ENCODE data around the gene WDR1. TPM values are rescaled to one million over a fixed set of nuclear protein-coding genes. Genes with fewer than 3 reads are reported as not detected.

The WDR1 gene
- total RNA-seq, 3 donors from 2014 or later (not counting 1 experiment from before 2014, with no cell fraction given): 411 to 477 (median 468) TPM

- Mint-ChIP-seq H3K9me3 (no peaks in the 10 kb centered on the region), H3K36me3 (peaks cover 10% of the 10 kb centered on the region), H3K27ac (peak overlapping the region; percentile 98 to 99), H3K27me3 (ENCODE audit: low read depth in 2 of 2) (no peaks in the 10 kb centered on the region), H3K4me1 (peaks cover 63 to 75% of the 10 kb centered on the region in 2 donors), H3K4me3 (peak overlapping the region; percentile 94)
- DNase-seq (no peak), ATAC-seq (no peak)
- H3K4me1 ChIP-seq (ENCODE audit: control insufficient read depth, insufficient read depth, low read length): peaks cover 63% of the 10 kb centered on the region
- WGBS (ENCODE audit: insufficient coverage): 30% methylated on average over 15 of the region's 15 CpGs
- H3K27me3 ChIP-seq (ENCODE audit: control insufficient read depth, insufficient read depth, low read length): no peaks in the 10 kb centered on the region
- intact Hi-C loops (cut with micrococcal nuclease): no loop called here
- no peaks in the 10 kb centered on the region for H3K9me3 ChIP-seq (ENCODE audit: control insufficient read depth, insufficient read depth, low read length)
- H3K36me3 ChIP-seq (ENCODE audit: control insufficient read depth, insufficient read depth, low read length): peaks cover 49% of the 10 kb centered on the region
- peak overlapping the region; percentile 68 for H3K27ac ChIP-seq (ENCODE audit: low read length)
- H3K4me3 ChIP-seq (ENCODE audit: low read length): peak overlapping the region; percentile 68
- TF ChIP-seq, protein P1, sequence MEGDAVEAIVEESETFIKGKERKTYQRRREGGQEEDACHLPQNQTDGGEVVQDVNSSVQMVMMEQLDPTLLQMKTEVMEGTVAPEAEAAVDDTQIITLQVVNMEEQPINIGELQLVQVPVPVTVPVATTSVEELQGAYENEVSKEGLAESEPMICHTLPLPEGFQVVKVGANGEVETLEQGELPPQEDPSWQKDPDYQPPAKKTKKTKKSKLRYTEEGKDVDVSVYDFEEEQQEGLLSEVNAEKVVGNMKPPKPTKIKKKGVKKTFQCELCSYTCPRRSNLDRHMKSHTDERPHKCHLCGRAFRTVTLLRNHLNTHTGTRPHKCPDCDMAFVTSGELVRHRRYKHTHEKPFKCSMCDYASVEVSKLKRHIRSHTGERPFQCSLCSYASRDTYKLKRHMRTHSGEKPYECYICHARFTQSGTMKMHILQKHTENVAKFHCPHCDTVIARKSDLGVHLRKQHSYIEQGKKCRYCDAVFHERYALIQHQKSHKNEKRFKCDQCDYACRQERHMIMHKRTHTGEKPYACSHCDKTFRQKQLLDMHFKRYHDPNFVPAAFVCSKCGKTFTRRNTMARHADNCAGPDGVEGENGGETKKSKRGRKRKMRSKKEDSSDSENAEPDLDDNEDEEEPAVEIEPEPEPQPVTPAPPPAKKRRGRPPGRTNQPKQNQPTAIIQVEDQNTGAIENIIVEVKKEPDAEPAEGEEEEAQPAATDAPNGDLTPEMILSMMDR (IDR thresholded peaks at IDR 0.05): no peak
These were observed 1.3 kb downstream of the WDR1 start for GRCh38 chr4:10115271-10115796.

- peak overlapping the region; percentile 98 to 99 for H3K27ac Mint-ChIP-seq
- H3K27ac ChIP-seq (ENCODE audit: low read length): no peak overlapping the region
- H3K4me3 ChIP-seq (ENCODE audit: low read length): no peak overlapping the region
- WGBS (ENCODE audit: insufficient coverage): 83% methylated on average over 7 of the region's 7 CpGs
- ATAC-seq: no peak
- H3K9me3 Mint-ChIP-seq: no peaks in the 10 kb centered on the region
- H3K36me3 Mint-ChIP-seq: peaks cover 10% of the 10 kb centered on the region
- peaks cover 71 to 82% of the 10 kb centered on the region in 2 donors for H3K4me1 Mint-ChIP-seq
- H3K4me3 Mint-ChIP-seq: peak overlapping the region; percentile 94
- H3K9me3 ChIP-seq (ENCODE audit: control insufficient read depth, insufficient read depth, low read length): no peaks in the 10 kb centered on the region
- DNase-seq: no peak
- H3K36me3 ChIP-seq (ENCODE audit: control insufficient read depth, insufficient read depth, low read length): peaks cover 55% of the 10 kb centered on the region
- H3K27me3 Mint-ChIP-seq (ENCODE audit: low read depth in 2 of 2): no peaks in the 10 kb centered on the region
- TF ChIP-seq, protein P1 (IDR thresholded peaks at IDR 0.05): no peak
- no peaks in the 10 kb centered on the region for H3K27me3 ChIP-seq (ENCODE audit: control insufficient read depth, insufficient read depth, low read length)
- intact Hi-C loops (cut with micrococcal nuclease): no loop called here
- H3K4me1 ChIP-seq (ENCODE audit: control insufficient read depth, insufficient read depth, low read length): peaks cover 71% of the 10 kb centered on the region
These were observed 2.0 kb downstream of the WDR1 start for GRCh38 chr4:10114607-10115006.

GRCh38 chr4:10114147-10114546 lies 2.5 kb downstream of the WDR1 start:
- Histone ChIP-seq H3K4me3 (ENCODE audit: low read length) (no peak overlapping the region), H3K27ac (ENCODE audit: low read length) (no peak overlapping the region), H3K9me3 (ENCODE audit: control insufficient read depth, insufficient read depth, low read length) (no peaks in the 10 kb centered on the region), H3K27me3 (ENCODE audit: control insufficient read depth, insufficient read depth, low read length) (no peaks in the 10 kb centered on the region), H3K4me1 (ENCODE audit: control insufficient read depth, insufficient read depth, low read length) (peaks cover 75% of the 10 kb centered on the region), H3K36me3 (ENCODE audit: control insufficient read depth, insufficient read depth, low read length) (peaks cover 55% of the 10 kb centered on the region)
- Mint-ChIP-seq H3K9me3 (no peaks in the 10 kb centered on the region), H3K36me3 (peaks cover 10% of the 10 kb centered on the region), H3K27me3 (ENCODE audit: low read depth in 2 of 2) (no peaks in the 10 kb centered on the region), H3K4me1 (peaks cover 75 to 87% of the 10 kb centered on the region in 2 donors), H3K4me3 (peak overlapping the region; percentile 35), H3K27ac (peak overlapping the region; percentile 98 to 99)
- 81% methylated on average over 4 of the region's 4 CpGs for WGBS (ENCODE audit: insufficient coverage)
- ATAC-seq (no peak), DNase-seq (no peak)
- intact Hi-C loops (cut with micrococcal nuclease): no loop called here
- TF ChIP-seq, protein P1 (IDR thresholded peaks at IDR 0.05): no peak

Data from natural killer cell (primary cell).